Epithelial cell of prostate (primary cell): ENCODE results near the gene PRKG1.

Experiments used
- DNase-seq: peaks from one replicate; pipeline ENCODE4 v3.0.0-alpha.2; 2011; ENCODE audit warnings: low read depth, low spot score
- H3K27ac ChIP-seq: fragments of 450-650 bp; 2 replicates; pipeline ENCODE4 v1.5.1; 2017; ENCODE audit warnings: mild to moderate bottlenecking

Gene PRKG1

DNA sequence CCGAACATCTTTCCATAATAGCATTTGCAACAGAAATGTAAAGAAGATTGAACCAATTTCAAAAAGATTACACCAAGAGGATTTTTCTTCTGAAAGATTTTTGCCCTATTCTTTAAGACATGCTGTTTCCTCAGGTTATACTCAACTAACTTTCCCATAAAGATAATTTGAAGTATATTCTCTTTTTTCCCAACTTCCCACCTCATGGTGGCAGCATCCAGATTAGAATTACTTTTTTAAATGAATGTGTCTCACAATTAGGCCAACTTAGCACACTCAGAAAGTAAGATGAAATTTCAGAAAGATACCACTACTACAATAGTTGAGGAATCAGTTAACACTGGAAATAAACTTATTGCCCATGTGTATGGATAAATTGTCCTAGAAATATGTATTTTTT, 803.3 kb downstream of the PRKG1 start:
- H3K27ac ChIP-seq: no peak overlapping the region
- DNase-seq: no peak

GRCh38 chr10:51878695-51879094, 804.4 kb downstream of the PRKG1 start:
- no peak for DNase-seq
- H3K27ac ChIP-seq: peak overlapping the region; percentile 49

GRCh38 chr10:51879238-51879637, 805.0 kb downstream of the PRKG1 start:
- peak overlapping the region; percentile 49 for H3K27ac ChIP-seq
- DNase-seq: peak; percentile 100

- no peak overlapping the region for H3K27ac ChIP-seq
- no peak for DNase-seq
Measured at GRCh38 chr10:51881213-51881612, 806.9 kb downstream of the PRKG1 start.

GRCh38 chr10:51886438-51887068, 812.3 kb downstream of the PRKG1 start:
- no peak for DNase-seq
- H3K27ac ChIP-seq: no peak overlapping the region

GRCh38 chr10:51888263-51888662, 814.0 kb downstream of the PRKG1 start:
- H3K27ac ChIP-seq: no peak overlapping the region
- DNase-seq: no peak

- no peak for DNase-seq
- H3K27ac ChIP-seq: no peak overlapping the region
Measured at GRCh38 chr10:51892313-51892712, 818.0 kb downstream of the PRKG1 start.

DNA sequence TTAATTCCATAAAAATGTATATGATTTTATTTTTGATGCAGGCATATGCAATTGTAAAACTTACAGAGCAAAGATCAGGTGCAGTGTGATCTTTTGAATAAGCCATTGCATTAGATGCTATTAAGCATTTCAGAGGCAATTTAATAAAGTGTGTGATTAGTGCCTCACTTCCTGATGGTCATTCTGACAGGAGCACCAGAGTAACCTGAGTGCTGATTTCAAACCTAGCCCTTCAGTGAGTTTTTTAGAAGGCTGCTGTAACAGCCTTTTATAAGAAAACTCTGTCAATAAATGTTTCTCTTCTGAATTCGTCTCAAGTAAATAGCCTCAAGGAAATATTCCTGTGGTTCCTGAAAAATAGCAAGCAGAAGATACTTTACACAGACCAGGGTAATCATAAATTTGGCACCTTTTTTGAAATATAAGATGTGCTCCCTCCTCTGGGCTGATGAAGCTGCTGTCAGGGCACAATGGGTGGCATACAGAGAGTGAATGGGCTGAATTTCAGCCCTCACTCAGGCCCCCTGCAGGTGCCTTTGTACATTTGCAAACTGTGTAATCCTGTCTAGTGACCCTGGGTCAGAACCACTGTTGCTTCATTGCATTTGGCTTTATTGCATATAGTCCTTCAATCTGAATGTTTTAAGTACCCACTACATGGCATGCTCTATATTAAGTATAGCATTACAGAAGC, 818.8 kb downstream of the PRKG1 start:
- H3K27ac ChIP-seq: no peak overlapping the region
- DNase-seq: no peak

DNA sequence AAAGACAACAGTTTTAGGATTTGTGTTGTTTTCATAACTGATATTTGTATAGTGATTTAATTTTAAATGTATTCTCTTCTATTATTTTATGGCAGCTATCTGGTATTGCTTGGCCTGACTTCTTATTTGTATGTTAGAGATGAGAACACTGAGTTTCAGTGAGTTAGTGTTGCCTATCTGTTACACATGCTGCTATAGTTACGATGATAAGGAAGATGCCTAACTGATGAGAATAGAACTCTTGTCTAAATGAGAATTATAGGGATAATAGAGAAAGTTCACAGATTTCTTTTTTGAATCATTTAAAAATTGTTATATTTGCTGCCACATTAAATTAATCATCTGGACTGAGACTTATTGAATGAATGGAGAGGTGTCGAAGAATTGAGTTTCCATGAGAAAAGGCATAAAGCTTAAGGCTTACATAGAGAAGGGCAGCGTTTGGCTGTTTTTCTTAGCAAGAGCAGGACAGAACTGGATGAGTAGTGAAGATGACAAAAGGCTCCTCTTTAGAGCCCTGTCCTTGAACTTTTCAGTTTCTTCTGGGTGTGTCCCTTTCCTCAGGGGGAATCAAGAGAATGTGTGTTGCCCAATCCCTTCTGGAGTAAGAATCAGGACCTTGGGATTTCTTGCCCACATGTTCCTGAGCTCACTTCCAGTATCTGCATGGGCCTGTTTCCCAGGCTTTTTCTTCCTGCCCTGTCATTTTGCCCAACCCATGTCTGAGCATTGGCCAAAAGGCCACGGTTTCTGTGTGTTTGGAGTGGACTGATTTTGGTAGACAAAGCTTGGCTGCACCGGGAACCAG, 820.7 kb downstream of the PRKG1 start:
- H3K27ac ChIP-seq: no peak overlapping the region
- DNase-seq: peak; percentile 33

DNA sequence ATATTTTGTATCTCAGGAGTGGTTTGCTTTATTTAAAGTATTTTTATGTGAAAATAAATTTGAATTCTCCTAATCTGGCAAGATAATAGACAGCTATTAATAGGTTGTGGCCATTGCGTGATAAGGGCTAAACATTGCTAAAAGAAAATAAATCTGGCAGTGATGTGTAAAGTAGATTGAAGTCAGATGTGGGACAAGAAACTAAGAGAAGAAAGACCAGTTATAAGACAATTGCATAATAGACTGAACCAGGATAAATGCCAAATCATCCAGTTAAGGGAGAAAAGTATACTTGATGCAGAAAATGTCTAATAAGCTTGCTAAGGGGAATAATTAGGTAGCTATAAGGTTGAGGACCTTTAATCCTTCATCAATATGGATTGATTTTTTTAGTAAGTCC, 822.6 kb downstream of the PRKG1 start:
- H3K27ac ChIP-seq: no peak overlapping the region
- DNase-seq: no peak

DNA sequence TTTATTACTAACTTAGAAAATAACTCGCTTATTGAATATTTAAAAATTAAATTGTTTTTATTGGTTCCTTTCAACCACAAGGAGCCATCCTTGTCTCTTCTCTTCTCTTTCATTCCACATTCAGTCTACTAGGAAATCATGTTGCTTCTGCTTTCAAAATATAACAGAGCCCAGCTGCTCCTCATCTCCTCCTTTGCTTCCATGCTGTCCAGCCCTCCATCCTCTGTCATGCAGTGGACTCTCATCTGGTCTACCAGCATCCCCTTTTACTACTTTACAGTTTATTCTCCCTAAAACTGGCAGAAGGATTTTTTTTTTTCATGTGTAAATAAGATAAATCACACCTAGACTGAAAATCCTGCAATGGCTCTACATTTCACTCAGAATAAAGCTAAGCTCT, 823.3 kb downstream of the PRKG1 start:
- no peak for DNase-seq
- H3K27ac ChIP-seq: no peak overlapping the region

DNA sequence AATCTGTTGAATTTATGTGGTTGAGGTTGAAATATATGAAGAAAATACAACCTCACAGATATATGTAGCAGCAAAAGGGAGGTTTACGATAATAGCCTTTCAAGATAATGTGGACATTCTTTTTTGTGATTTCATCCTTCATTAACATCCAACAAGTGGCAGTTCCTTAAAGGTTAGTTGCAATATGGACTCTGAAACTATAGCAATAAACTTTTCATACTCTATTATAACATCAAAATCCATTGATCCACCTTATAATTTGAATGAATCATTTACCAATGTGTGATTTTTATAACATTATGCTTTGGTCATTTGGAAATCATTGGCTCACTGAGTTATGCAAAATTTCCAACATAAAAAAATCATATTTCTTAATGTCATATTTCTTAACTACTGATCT, 825.9 kb downstream of the PRKG1 start:
- no peak overlapping the region for H3K27ac ChIP-seq
- no peak for DNase-seq

DNA sequence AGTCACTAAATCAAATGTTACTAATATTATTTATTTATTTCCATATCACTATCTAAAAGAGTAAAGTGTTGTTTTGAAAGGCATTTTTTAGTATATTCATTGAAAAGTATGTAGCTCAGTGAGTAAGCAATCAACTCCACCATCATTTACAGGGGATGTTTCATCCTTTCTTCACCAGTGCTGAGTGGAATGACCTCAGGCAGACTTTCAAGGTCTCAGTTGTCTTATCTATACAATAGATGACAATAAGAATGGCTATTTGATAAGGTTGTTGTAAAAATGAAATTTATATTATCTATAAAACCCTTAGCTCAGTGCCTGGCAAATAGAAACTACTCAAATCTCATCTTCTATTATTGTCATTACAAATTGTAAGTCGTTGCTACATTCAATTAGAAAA, 829.4 kb downstream of the PRKG1 start:
- DNase-seq: no peak

DNA sequence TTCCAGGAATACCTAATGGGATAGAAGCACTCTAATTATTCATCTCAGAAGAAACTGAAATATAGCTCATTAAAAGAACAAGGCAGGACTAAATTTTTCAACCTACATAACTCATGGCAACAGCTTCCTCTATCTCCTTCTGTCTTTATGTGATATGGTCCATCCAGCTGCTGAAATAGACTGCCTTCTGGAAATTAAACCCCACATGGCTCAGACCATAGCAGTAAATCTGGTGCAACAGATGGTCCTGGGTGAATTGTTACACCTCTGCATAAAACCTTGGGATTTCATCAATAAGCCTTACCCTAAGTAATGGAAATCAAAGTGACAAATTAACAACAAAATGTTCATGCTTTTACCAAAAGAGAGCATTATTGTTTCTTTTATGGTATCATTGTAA, 830.7 kb downstream of the PRKG1 start:
- DNase-seq: no peak
- no peak overlapping the region for H3K27ac ChIP-seq

More for the DNA sequence above, 829.4 kb downstream of the PRKG1 start:
- H3K27ac ChIP-seq: no peak overlapping the region

DNA sequence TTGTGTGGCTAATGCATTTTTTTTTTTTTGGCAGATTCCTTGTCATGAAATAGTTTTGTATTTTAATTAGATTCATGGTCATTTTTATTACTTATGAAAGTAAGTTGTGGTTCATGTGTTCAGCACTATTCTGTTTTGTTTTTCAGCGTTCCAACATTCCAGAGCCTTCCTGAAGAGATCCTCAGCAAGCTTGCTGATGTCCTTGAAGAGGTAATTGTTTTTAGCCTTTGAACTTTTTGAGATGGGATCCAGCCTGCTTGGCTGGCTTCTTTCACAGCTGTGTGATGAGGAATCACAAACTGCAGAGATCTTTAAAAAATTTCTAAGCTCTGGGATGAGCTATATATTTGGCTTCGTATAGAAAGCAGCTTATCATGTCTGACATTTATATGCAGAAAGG, 833.1 kb downstream of the PRKG1 start:
- DNase-seq: no peak
- H3K27ac ChIP-seq: no peak overlapping the region

- H3K27ac ChIP-seq: no peak overlapping the region
- no peak for DNase-seq
Measured at GRCh38 chr10:51910189-51910588, 835.9 kb downstream of the PRKG1 start.

DNA sequence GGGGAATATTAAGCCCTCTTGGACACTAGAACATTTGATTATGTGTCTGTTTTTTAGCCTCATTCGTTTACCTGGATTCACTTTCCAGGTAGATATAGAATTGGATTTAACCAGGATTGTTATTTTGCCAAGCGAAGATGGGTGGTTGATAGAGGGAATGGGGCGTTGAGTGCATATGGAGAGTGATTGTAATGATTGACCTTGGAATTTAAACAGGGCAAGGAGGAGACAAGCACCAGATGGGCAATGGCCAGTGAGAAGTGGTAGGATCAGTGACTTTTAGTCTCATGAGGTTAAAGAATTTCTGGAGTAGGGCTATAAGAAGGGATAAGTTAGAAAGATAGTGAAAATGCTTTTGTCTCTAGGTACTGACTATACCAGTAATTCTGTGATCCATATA, 836.3 kb downstream of the PRKG1 start:
- DNase-seq: no peak
- H3K27ac ChIP-seq: no peak overlapping the region

DNA sequence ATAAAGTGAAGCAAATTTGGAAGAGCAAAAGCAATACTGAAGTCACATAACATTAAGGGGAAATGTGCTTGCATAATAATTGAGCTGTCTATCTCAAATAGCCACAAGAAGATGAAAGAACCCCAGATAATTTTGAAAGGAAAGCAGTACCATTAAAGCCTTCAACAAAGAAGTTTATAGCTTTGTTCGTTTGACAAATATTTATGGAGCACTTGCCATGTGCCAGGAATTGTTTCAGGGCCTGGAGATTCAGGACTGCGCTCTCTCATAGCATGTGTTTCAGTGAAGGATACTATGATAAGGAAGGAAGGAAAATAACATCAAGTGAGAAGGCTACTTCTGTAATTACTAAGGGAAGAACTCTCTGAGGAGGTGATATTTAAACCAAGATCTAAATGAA, 837.4 kb downstream of the PRKG1 start:
- DNase-seq: no peak
- no peak overlapping the region for H3K27ac ChIP-seq

- H3K27ac ChIP-seq: no peak overlapping the region
- no peak for DNase-seq
Measured at GRCh38 chr10:51915031-51915542, 840.8 kb downstream of the PRKG1 start.

- DNase-seq: no peak
- no peak overlapping the region for H3K27ac ChIP-seq
Measured at GRCh38 chr10:51918440-51918839, 844.2 kb downstream of the PRKG1 start.

GRCh38 chr10:51918884-51919325, 844.6 kb downstream of the PRKG1 start:
- H3K27ac ChIP-seq: no peak overlapping the region
- no peak for DNase-seq
